DMS53 (cell line): ENCODE results near the gene PSMD8.
A peak's percentile ranks its signal among the peaks of the same experiment; 100 is the strongest.
"Not testable (repeated sequence)": the region's sequence is repeated elsewhere in the genome, so short reads cannot be mapped to it uniquely, and the experiment has no call there.

Source experiments
- DNase-seq: peaks from one replicate; lab custom pipeline; 2025; lab: John Stamatoyannopoulos, UW

The PSMD8 gene

DNA sequence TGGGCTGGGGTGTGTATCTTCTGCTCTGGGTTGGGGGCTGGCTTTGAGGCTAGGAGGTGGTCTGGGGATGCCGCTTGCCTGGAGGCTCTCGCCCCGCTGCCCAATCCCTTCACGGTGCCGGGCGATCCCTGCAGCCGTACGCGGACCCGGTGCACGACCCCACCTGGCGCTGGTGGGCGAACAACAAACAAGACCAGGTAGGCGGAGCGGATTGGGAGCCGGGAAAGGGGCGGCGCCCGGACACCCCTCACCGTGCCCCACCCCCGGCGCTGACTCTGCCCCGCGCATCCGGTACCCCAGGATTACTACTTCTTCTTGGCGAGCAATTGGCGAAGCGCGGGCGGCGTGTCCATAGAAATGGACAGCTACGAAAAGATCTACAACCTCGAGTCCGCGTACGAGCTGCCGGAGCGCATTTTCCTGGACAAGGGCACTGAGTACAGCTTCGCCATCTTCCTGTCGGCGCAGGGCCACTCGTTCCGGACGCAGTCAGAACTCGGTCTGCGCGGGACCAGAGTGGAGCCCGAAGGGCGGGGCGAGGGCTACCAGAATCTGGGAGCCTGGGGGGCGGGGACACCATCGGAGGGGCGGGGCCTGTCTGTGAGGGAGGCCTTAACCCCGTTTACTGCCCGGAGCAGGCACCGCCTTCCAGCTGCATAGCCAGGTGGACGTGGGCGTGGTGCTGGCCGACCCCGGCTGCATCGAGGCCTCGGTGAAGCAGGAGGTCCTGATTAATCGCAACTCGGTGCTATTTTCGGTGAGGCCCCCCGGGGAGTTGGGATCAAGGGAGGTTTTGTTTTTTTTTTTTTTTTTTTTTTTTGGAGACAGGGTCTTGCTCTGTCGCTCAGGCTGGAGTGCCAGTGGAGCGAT is 12.1 kb upstream of the PSMD8 start:
- peak; percentile 96 for DNase-seq

DNA sequence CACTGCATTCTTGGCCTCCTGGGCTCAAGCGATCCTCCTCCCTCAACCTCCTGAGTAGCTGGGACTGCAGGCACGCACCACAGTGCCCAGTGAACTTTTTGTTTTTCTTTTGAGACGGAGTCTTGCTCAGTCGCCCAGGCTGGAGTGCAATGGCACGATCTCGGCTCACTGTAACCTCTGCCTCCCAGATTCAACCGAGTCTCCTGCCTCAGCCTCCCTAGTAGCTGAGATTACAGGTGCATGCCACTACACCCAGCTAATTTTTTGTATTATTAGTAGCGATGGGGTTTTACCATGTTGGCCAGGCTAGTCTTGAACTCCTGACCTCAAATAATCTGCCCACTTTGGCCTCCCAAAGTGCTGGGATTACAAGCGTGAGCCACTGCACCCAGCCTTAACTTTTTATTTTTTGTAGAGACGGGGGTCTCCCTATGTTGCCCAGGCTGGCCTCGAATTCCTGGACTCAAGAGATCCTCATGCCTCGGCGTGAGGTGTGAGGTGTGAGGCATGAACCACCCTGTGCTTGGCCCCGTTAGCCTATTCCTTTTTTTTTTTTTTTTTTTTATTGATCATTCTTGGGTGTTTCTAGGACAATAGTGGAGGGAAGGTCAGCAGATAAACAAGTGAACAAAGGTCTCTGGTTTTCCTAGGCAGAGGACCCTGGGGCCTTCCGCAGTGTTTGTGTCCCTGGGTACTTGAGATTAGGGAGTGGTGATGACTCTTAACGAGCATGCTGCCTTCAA is 11.3 kb upstream of the PSMD8 start:
- DNase-seq: not testable (repeated sequence)

DNA sequence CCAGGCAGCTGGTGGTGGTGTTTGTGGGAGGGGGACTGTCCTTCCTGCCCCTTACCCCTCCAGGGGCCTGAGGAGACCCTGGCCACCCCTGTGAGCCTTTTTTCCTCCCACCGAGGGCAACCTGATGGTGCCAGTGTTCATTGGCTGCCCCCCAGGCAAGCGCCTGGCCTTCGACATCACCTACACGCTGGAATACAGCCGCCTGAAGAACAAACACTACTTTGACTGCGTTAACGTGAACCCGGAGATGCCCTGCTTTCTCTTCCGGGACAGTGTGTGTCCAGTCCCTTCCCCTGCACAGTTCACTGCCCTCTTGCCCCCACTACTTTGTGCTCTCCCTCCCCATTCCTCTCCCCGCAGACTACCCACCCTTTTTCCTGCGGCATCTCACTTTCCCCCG is 7.3 kb upstream of the PSMD8 start:
- DNase-seq: no peak

DNA sequence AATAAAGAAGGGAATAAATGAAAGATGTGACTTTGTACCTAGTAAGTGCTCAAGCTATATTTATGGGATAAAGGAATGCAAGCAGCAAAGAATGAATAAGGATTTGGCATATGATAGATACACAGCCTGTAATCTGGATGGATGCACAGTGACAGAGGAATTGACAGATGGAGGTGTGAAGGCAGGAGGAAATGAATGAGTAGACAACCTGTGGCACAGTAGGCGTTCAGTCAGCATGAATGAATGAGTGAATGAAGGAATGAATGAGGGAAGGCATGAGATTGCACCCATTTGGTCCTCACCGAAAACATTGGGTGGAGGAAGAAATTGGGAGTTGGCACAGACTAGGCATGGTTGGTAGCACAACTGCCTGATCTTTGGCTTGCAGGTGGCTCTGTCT is 4.8 kb upstream of the PSMD8 start:
- no peak for DNase-seq

DNA sequence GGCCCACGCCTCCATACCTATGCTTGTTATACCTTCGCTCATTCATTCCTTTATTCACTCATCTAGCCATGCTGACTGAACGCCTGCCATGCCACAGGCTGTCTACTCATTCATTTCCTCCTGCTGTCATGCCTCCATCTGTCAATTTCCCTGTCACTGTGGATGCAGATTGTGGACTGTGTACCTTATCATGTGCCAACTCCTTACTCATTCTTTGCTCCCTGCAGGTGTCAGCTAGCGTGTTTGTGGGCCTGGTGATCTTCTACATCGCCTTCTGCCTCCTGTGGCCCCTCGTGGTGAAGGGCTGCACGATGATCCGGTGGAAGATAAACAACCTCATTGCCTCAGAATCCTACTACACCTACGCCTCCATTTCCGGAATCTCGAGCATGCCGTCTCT is 4.1 kb upstream of the PSMD8 start:
- peak; percentile 39 for DNase-seq

DNA sequence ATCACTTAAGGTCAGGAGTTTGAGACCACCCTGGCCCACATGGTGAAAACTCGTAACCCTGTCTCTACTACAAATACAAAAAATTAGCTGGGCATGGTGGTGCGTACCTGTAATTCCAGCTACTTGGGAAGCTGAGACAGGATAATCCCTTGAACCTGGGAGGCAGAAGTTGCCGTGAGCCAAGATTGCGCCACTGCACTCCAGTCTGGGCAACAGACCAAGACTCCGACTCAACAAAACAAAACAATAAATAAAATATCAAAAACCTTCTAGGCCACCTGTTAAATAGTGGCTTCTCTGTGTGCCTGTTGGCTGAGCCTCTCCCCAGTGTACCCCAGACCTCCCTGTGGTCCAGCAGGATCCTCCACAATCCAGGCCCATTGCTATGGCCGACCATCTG is 3.3 kb upstream of the PSMD8 start:
- no peak for DNase-seq

DNA sequence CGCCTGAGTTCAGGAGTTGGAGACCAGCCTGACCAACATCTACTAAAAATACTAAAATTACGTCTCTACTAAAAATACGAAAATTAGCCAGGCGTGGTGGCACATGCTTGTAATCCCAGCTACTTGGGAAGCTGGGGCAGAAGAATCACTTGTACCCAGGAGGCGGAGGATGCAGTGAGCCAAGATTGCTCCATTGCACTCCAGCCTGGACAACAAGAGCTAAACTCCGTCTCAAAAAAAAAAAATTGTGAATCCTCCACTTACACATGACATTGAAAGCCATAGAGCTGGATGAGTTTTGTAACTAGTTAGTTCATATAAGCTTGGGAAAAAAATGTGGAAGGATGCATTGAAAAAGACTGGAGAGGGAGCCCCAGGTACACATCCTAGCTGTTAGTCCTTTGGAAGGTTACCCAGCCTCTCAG is 452 bp upstream of the PSMD8 start:
- DNase-seq: no peak

DNA sequence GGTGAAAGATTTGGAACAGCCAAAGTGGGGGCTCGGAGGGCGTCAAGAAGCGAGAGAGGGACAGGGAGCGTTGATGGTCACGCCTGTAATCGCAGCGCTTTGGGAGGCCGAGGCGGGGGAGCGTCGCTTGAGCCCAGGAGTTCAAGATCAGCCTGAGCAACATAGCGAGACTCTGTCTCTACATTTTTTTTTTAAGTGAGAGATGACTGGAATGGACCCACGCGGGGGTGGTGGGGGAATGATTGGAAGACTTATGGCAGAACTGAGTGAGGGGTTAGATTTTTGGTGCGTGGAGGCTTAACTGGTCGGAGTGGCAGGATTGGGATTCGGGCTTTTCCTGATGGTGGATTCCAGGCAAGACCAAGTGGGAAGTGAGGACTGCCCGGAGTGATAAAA is 725 bp downstream of the PSMD8 start:
- DNase-seq: no peak

DNA sequence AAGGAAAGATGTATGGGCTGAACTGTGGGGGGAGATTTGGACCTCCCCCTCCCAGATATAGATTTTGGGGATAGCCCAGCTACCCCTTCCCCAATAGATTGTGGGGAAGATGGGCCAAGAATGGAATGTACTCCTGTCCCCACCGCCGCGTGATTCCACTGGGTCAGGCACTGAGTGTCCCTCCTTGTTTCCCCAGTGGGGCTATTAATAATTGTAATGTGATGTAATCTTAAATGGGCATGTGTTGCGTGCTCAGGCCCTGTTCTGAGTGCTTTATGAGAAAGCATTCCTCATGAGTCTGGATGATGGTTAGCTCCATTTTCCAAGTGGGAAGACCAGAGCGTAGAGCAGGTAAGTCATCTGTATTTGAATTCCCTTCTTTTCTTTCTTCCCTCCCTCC is 1.4 kb downstream of the PSMD8 start:
- DNase-seq: no peak

DNA sequence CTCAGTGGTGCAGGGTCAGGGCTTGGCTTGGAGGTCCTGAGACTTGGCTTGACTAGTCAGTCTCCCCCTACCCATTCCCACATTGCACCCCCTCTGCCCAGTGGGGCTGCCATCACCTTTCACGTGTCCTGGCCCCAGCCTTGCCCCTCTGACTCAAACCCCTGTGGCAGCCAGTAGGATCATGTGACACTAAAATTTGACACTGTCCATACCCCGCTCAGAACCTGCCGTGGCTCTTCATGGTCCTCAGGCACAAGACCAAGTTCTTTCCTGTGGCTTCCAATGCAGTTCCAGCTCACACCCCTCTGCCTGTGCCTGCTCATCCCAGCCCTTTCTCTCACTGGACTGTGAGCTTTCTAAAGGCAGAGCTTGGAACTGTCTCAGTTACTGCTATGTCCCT is 2.2 kb downstream of the PSMD8 start:
- DNase-seq: no peak

DNA sequence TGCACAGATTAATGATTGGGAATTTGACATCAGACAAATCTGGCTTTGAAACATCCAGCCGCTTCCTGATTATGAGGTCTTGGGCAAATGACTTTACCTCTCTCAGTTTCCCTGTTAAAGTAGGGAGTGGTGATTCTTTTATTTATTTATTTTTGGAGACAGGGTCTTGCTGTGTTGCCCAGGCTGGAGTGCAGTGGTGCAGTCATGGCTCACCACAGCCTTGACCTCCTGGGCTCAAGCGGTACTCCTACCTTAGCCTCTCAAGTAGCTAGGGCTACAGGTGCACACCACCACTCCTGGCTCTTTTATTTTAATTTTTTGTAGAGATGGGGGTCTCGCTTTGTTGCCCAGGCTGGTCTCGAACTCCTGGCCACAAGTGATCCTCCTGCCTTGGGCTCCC is 2.7 kb downstream of the PSMD8 start:
- no peak for DNase-seq

DNA sequence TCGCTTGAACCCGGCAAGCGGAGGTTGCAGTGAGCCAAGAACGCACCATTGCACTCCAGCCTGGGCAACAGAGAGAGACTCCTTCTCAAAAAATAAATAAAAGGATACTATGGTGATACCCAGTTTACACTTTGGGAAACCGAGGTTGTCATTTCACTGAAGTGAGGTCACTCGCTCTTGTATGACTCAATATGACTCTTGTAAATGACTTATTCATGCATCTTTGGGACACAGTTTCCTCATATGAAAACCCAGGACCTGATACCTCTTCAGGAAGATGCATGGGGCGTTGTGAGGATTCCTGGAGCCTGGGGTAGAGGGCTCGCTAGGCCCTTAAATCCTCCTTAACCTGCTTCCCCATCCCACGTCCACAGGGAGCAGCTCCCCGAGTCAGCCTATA is 4.5 kb downstream of the PSMD8 start:
- DNase-seq: no peak

DNA sequence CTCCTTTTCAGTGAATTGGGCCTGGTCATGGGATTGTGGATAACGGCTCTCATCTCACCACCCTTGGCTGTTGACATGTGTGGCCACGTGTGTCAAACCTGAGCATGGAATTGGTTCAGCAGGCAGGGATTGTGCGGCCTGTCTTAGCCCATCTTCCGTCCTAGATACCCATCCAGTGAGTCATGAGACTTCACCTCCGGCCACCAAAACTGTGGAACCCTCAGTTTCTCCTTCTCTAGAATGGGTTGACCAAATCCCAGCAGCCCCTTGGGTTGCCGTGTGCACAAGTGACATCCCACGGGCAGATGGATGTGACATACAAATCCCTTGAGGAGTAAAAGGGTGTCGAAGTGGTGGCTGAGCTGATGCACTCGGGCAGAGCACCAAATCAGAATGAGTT is 6.8 kb downstream of the PSMD8 start:
- DNase-seq: no peak

DNA sequence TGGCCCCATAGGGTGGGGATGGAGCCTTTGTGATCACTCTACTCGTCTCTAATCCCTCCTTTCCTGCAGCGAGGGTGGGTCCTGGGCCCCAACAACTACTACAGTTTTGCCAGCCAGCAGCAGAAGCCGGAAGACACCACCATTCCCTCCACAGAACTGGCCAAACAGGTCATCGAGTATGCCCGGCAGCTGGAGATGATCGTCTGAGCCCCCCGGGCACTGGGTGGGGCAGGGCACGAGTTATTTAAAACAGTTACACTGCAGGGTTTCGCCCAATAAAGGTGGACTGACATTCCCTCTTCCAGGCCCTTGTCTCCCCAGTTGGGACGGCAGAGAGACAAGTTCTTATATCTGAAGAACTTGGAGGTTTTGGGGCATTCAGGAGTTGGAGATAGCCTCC is 8.8 kb downstream of the PSMD8 start:
- no peak for DNase-seq

DNA sequence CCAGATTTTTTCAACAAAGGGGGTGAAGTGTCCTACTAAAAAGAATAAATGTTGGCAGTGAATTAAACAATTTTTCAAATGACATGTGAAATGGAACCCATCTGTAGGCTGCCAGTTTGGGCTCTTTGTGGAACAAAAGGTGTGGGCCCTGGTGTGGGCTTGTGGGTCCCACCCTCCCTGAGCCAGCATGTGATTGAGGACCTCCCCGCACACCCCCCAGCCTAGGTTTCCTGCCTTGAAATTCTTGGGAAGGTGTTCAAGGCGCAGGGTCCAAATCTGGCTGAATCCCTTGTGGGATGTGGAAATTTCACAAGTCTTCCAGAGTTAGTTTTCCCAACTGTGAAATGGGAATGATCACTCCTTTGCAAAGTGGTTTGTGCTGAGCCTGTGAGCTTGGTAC is 9.4 kb downstream of the PSMD8 start:
- DNase-seq: no peak

DNA sequence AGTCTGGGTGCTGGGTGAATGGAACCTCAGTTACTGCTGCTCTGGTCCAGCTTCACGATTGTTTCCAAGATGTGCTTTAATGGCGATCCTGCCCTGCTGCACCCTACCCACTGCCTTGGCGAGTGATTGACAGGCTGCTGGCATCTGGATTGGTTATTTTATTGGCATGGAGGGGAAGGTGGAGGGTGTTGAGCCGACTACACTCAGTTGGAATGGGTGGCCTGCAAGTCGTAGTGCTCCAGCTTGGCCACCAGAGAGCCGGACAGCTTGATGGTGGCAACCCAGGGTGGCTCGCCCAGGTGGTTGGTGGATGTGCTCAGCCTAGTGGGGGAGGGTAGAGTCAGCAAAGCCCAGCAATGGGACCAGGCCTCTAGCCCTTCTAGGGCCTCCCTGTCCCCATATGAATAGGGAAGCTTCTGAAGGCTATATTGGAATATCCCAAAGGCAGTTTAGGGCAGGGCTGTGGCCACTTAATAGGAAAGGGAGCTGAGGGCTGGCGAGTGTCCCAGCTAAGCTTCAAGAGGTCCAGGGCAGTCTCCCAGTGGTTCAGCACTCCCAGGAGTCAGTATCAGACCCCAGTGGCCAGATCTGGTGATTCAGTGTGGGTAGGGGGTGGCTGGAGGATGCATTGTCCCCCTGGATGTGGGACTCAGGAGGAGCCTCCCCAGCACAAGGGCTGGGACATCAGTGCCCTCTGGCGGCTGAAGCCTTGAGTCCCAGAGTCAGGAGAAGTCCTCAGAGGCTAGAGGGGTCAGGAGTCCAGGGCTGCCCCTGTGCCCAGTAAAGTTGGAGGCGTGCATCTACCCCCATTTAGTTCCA is 10.0 kb downstream of the PSMD8 start:
- peak; percentile 62 for DNase-seq

DNA sequence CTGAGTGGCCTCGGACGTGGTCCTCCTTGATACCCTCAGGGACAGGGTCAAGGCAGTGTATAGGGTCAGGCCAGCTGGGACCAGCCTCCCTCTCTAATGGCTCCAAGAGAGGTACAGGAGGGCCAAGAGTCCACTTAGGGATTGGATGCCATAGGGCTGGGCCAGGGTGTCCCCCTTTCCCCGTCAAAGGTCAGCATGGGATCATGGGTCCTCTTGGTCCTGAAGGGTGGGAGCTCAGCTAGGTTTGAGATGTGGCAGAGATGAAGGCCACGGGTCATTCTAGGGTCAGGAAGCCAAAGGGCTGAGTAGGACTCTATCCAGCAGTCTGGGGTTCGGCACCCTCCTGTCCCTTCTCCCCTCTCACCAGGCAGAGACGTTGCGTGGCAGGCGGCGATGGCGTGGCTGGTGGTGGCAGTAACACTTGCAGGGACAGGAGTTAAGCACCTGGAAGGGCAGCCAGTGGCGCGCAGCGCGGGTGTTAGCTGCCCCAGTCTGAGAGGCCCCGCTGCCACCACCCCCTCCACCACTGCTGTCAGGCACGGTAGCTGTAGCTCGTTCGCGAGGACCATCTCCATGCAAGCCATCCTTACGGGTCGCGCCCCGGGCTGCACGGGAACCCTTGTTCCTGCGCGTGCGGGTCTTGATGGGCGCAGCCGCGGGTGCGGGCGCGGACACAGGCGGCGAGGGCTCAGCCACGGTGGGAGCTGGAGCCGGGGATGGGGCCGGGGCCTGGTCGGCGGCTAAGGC is 10.9 kb downstream of the PSMD8 start:
- DNase-seq: no peak

DNA sequence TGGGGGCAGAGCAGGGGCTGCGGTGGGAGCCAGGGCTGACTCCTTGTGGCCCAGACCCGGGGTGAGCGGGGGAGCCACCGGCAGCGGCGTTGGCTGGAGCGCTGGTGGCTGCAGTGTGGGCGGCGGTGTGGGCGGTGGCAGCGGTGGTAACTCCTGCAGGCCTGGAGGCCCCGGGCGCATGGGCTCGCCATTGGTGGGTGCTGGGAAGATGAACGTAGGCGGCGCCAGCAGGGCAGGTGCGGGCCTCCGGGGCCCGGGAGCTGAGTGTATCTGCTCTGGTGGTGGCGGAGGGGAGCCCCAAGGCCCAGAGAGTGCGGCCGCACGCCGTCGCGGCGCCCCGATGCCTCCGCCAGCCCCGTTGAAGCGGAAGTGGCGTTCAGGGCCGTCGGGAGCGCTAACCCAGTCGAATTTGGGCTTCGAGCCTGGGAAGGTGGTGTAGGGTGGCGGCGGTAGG is 11.5 kb downstream of the PSMD8 start:
- DNase-seq: peak; percentile 69

DNA sequence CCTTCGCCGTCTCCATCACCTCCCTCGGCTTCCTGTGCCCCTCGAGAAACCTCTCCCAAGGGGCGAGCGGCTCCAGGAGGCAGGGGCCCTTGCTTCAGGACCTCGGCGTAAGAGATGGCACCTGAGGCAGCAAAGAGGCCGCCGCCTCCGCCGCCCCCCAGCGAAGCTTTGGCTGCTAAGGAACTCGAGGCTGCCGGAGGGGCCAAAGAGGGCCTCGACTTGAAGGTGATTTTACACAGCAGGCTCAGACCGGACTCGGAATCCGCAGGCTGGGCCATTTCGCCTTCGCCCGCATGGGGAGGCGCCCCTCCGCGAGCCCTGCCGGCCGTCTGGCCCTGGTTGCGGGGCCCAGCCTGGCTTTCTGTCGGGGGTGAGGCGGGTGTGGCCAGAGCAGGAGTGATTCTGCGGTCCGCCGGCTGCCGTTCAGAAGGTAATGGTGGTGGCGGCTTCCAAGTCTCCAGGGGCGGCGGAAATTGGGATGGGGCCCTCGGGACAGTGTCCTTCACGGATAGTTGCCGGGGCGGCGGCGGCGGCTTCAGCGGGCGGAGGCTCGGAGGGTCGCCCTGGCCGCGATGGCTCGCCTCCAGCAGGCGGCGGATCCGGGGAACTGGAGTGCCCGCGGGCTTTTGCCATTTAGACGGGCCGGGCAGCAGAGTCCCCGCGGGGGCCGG is 12.1 kb downstream of the PSMD8 start:
- DNase-seq: peak; percentile 63

DNA sequence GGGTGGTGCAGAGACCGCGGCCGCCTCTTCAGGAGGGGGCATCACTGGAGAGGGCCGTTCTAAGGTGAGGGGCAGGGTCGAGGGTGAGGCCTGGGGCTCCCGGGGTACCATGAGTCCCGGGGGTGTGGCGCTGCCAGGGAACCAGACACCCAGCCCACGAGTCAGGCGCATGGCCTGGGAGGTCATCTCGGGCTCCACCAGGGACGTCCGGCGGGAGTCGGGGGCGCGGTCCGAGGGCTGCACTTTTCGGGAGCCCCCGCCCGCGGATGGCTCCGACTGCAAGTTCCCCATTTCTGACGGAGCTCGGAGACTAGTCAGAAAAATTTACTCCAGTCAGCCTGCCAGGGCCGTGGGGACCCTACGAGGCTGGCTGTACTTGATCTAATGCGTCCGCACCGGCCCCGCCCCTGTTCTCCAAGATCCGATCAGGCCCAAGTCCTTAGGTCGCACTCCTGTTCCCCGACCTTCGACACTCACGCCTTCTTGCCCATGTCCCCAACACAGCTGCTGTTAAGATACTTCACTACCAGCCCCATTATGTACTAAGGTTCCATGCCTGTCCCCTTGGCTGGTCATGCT is 12.7 kb downstream of the PSMD8 start:
- peak; percentile 62 for DNase-seq
